Measurements from ENCODE around the gene SYT15.
"Not testable (repeated sequence)": the region's sequence is repeated elsewhere in the genome, so short reads cannot be mapped to it uniquely, and the experiment has no call there.

Gene SYT15

GRCh38 chr10:46589589-46589988 lies 10.7 kb downstream of the SYT15 start:
- not testable (repeated sequence) for DNase-seq (ENCODE audit: insufficient read length, low spot score); FAIRE-seq

- not testable (repeated sequence) for DNase-seq (ENCODE audit: insufficient read length, low spot score); FAIRE-seq
These were observed 12.1 kb downstream of the SYT15 start for GRCh38 chr10:46591053-46591452.

- not testable (repeated sequence) for DNase-seq (ENCODE audit: insufficient read length, low spot score); FAIRE-seq
These were observed 14.4 kb downstream of the SYT15 start for GRCh38 chr10:46593307-46593706.

- DNase-seq (ENCODE audit: insufficient read length, low spot score); FAIRE-seq: not testable (repeated sequence)
These were observed 15.6 kb downstream of the SYT15 start for GRCh38 chr10:46594453-46595063.

- FAIRE-seq; DNase-seq (ENCODE audit: insufficient read length, low spot score): not testable (repeated sequence)
These were observed 17.6 kb downstream of the SYT15 start for GRCh38 chr10:46596570-46596969.

- not testable (repeated sequence) for FAIRE-seq; DNase-seq (ENCODE audit: insufficient read length, low spot score)
These were observed 18.8 kb downstream of the SYT15 start for GRCh38 chr10:46597616-46598246.

GRCh38 chr10:46600516-46600915 lies 21.6 kb downstream of the SYT15 start:
- DNase-seq (ENCODE audit: insufficient read length, low spot score); FAIRE-seq: not testable (repeated sequence)

- not testable (repeated sequence) for FAIRE-seq; DNase-seq (ENCODE audit: insufficient read length, low spot score)
These were observed 36.6 kb downstream of the SYT15 start for GRCh38 chr10:46615540-46615939.

- DNase-seq (ENCODE audit: insufficient read length, low spot score); FAIRE-seq: not testable (repeated sequence)
These were observed 37.3 kb downstream of the SYT15 start for GRCh38 chr10:46616227-46616626.

- FAIRE-seq; DNase-seq (ENCODE audit: insufficient read length, low spot score): not testable (repeated sequence)
These were observed 38.2 kb downstream of the SYT15 start for GRCh38 chr10:46617134-46617533.

- FAIRE-seq; DNase-seq (ENCODE audit: insufficient read length, low spot score): not testable (repeated sequence)
These were observed 39.0 kb downstream of the SYT15 start for GRCh38 chr10:46617913-46618312.

GRCh38 chr10:46623899-46624654 lies 45.1 kb downstream of the SYT15 start:
- not testable (repeated sequence) for DNase-seq (ENCODE audit: insufficient read length, low spot score); FAIRE-seq

GRCh38 chr10:46629805-46630204 lies 50.9 kb downstream of the SYT15 start:
- FAIRE-seq; DNase-seq (ENCODE audit: insufficient read length, low spot score): not testable (repeated sequence)

- DNase-seq (ENCODE audit: insufficient read length, low spot score); FAIRE-seq: not testable (repeated sequence)
These were observed 51.9 kb downstream of the SYT15 start for GRCh38 chr10:46630816-46631215.

- DNase-seq (ENCODE audit: insufficient read length, low spot score); FAIRE-seq: not testable (repeated sequence)
These were observed 52.8 kb downstream of the SYT15 start for GRCh38 chr10:46631683-46632082.

GRCh38 chr10:46634698-46635097 lies 55.8 kb downstream of the SYT15 start:
- not testable (repeated sequence) for FAIRE-seq; DNase-seq (ENCODE audit: insufficient read length, low spot score)

- not testable (repeated sequence) for DNase-seq (ENCODE audit: insufficient read length, low spot score); FAIRE-seq
These were observed 56.5 kb downstream of the SYT15 start for GRCh38 chr10:46635364-46635959.

GRCh38 chr10:46640005-46640404 lies 61.1 kb downstream of the SYT15 start:
- FAIRE-seq; DNase-seq (ENCODE audit: insufficient read length, low spot score): not testable (repeated sequence)

Measured in D721Med (cell line).